GM21360 (cell line): ENCODE results near the gene SHFL.

ENCODE experiments used
- ATAC-seq: cut with Tn5 transposase; IDR thresholded peaks from one replicate; pipeline ENCODE4 v1.9.1; 2021; ENCODE audit warnings: mild to moderate bottlenecking, moderate library complexity; ENCODE audit not compliant: unreplicated experiment

Gene SHFL

GRCh38 chr19:10085641-10086590 lies at the start of gene SHFL:
TSS of gene SHFL (plus strand) at chr19:10086317. CDS start at chr19:10086428, 111 bp downstream.
- peak; percentile 86 for ATAC-seq

DNA sequence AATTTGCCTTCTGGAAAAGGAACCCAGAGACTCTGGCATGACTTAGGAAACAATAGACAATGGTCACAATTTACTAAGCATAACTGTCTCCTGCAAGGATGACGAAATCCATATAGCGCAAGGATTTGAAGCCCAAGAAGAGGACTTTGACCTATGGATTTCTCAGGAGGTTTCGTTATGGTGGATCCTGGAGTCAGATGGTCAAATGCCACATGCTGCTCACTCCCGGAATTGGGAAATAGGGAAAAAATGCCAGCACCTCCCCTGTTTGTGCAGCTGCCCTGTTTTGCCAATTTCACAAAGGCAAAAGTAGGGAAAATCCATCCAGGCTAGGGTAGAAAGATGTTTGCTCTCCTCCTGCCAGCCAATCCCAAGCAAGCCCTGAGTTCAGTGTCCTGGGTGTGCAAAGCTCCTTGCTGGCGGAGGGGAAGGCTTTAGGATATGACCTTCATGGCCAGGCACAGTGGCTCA lies 49.5 kb upstream of the SHFL start:
- ATAC-seq = no peak

- no peak for ATAC-seq
Measured at GRCh38 chr19:10037367-10037766, 48.8 kb upstream of the SHFL start.

GRCh38 chr19:10037809-10038208 lies 48.3 kb upstream of the SHFL start:
- ATAC-seq = no peak

DNA sequence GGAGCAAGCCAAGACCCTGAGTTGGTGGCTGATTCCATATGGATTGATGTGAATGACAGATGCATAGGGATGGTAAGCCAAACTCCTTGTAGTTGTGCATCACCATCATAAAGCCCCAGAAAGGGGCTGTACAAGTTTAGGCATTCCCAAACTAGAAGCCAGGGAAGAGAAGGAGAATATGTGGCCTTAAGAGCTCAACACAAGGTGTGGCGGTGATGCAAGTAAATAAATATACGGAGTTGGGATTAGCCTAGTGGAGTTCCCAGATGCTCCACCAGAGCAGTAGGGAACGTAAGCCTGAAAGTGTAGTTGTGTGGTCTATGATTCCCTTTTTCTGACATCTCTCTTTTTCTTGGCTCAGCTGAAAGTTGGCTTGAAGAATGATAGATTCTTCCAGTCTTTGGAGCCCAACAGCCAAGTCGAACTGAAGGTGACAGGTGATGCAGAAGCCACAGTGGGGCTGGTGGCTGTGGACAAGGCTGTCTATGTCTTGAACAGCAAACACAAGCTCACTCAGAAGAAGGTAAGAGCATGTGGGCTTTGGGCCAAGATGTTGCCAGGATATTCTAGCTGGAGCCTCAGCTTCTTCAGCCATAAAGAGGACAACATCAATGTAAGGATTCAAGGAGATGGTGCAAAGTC lies 42.7 kb upstream of the SHFL start:
- no peak for ATAC-seq

DNA sequence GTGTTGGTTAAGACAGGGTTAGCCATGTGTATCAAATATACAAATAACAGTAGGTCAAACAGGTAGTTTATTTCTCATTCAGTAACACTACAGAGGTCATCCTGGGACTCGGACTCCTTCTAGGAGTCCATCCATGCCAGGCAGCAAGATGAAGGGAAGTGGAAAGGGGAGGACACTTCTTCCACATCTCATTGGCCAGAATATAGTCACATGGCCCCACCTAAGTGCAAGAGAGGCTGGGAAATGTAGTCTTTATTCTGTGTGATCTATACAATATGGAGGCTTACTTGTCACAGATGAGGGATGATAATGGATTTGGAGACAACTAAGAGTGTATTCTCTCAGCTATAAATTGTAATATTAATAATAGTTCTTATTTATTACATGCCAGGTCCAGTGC lies 41.7 kb upstream of the SHFL start:
- ATAC-seq = no peak

GRCh38 chr19:10045371-10045770 lies 40.7 kb upstream of the SHFL start:
- ATAC-seq = no peak

GRCh38 chr19:10049626-10050025 lies 36.5 kb upstream of the SHFL start:
- no peak for ATAC-seq

- ATAC-seq = no peak
Measured at GRCh38 chr19:10052602-10053360, 33.3 kb upstream of the SHFL start.

DNA sequence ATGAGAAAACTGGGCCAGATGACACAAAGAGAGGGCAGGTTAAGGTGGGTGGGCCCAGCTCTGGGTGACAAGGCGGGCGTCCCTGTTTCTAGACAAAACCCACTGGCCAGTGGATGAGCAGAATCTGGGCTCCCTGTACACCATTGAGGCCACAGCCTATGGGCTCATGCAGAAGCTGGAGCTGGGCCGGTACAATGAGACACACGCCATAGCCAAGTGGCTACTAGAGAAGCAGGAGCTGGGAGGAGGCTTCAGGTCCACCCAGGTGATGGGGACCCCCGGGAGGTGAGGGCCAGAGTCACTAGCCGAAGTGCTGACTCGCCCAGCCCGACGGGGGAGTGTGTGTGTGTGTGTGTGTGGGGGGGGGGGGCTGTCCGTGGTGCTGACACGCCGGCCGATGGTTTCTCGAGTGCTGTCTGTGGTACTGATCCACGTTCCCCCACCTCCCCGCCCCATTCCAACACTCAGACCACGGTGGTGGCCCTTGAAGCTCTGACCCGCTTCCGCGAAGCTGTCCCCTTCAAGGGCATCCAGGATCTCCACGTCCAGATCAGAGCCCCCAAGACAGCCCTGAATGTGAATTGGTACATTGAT lies 24.3 kb upstream of the SHFL start:
- no peak for ATAC-seq

GRCh38 chr19:10068205-10068604 lies 17.9 kb upstream of the SHFL start:
- no peak for ATAC-seq

GRCh38 chr19:10069046-10069445 lies 17.1 kb upstream of the SHFL start:
- no peak for ATAC-seq

- no peak for ATAC-seq
Measured at GRCh38 chr19:10070730-10071446, 15.2 kb upstream of the SHFL start.

DNA sequence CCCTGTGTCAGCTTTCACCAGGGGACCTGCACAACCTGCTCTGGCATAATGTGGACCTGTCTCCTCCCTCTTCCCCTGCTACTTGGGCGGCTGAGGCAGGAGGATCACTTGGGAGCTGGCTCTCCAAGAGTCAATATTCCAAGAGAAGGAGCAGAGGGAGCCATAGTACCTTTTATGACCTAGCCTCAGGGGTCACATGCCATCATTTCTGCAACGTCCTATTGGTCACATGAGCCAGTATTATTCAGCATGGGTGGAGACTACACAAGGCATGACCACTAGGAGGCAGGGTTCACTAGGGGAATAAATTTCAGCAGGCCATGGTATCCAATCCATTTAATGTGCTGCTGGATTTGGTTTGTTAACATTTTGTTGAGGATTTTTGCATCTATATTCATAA lies 12.0 kb upstream of the SHFL start:
- no peak for ATAC-seq

- ATAC-seq = no peak
Measured at GRCh38 chr19:10076535-10076934, 9.6 kb upstream of the SHFL start.

GRCh38 chr19:10078329-10078728 lies 7.8 kb upstream of the SHFL start:
- no peak for ATAC-seq

GRCh38 chr19:10079031-10079453 lies 7.1 kb upstream of the SHFL start:
- ATAC-seq = no peak

GRCh38 chr19:10083911-10084310 lies 2.2 kb upstream of the SHFL start:
- no peak for ATAC-seq

DNA sequence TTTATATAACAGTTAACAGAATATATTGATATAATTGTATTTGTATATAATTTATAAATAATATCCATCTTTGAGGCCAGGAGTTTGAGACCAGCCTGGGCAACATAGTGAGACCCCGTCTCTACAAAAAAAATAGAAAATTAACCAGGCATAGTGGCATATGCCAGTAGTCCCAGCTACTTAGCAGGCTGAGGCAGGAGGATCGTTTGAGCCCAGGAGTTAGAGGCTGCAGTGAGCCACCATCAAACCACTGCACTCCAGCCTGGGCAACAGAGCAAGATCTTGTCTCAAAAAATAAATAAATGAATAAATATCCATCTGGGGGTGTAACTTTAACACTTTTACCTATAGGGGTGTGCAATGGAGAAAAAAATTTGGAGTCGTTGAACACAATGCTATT lies 1.3 kb upstream of the SHFL start:
- ATAC-seq = no peak

GRCh38 chr19:10086591-10087192 lies 575 bp downstream of the SHFL start:
- no peak for ATAC-seq
